Ascending aorta (tissue), 2 donors: Measurements from ENCODE around the gene TP53I11. TPM values are rescaled to one million over a fixed set of nuclear protein-coding genes. Genes with fewer than 3 reads are reported as not detected.

ENCODE experiments used
- DNase-seq, 2 donors: peaks; one replicate each; pipeline ENCODE4 v3.0.0-alpha.2; 2019; ENCODE audit warnings: low spot score in 2 of 2
- H3K27ac ChIP-seq, 2 donors: fragments of 200-600 bp; sonication (generic); one replicate each; pipeline ENCODE4 v1.5.1; 2016 to 2017; ENCODE audit warnings: mild to moderate bottlenecking in 1 of 2
- H3K27me3 ChIP-seq: fragments of 200-600 bp; sonication (generic); one replicate; pipeline ENCODE4 v1.5.1; 2017
- H3K36me3 ChIP-seq, 2 donors: fragments of 200-600 bp; sonication (generic); one replicate each; pipeline ENCODE4 v1.5.1; 2016
- H3K4me1 ChIP-seq, 2 donors: fragments of 200-600 bp; sonication (generic); one replicate each; pipeline ENCODE4 v1.5.1; 2016 to 2017; ENCODE audit warnings: mild to moderate bottlenecking in 1 of 2
- H3K4me3 ChIP-seq, 2 donors: fragments of 200-600 bp; sonication (generic); one replicate each; pipeline ENCODE4 v1.5.1; 2016 to 2017; ENCODE audit warnings: mild to moderate bottlenecking in 1 of 2
- H3K9me3 ChIP-seq, 2 donors: fragments of 200-600 bp; sonication (generic); one replicate each; pipeline ENCODE4 v1.5.1; 2016
- intact Hi-C: fragments of 100-400 bp; cut with DNase I; formaldehyde crosslinking; loops from one replicate; pipeline ENCODE4 v1.15.1; 2023
- total RNA-seq: library from RNA; depleted of rRNA; stranded (reverse); fragments of >200 nt; gene quantifications from one replicate; pipeline ENCODE4 v1.1.0, GENCODE V29; 2016
- TF ChIP-seq, protein P1 (sequence below), 3 experiments: fragments of 200-600 bp in 2 of 3; fragments of 450-650 bp in 1 of 3; sonication (generic) in 2 of 3; IDR thresholded peaks; one replicate each; pipeline ENCODE4 v1.5.1; 2016 to 2019; ENCODE audit warnings: antibody characterized with exemption in 3 of 3, mild to moderate bottlenecking in 1 of 3, moderate library complexity in 1 of 3

Gene TP53I11
- total RNA-seq, 1 donor from 2014 or later: 266 TPM

GRCh38 chr11:44926036-44926435 lies 24.6 kb downstream of the TP53I11 start:
- TF ChIP-seq, protein P1, sequence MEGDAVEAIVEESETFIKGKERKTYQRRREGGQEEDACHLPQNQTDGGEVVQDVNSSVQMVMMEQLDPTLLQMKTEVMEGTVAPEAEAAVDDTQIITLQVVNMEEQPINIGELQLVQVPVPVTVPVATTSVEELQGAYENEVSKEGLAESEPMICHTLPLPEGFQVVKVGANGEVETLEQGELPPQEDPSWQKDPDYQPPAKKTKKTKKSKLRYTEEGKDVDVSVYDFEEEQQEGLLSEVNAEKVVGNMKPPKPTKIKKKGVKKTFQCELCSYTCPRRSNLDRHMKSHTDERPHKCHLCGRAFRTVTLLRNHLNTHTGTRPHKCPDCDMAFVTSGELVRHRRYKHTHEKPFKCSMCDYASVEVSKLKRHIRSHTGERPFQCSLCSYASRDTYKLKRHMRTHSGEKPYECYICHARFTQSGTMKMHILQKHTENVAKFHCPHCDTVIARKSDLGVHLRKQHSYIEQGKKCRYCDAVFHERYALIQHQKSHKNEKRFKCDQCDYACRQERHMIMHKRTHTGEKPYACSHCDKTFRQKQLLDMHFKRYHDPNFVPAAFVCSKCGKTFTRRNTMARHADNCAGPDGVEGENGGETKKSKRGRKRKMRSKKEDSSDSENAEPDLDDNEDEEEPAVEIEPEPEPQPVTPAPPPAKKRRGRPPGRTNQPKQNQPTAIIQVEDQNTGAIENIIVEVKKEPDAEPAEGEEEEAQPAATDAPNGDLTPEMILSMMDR (IDR thresholded peaks at IDR 0.05): no peak
- Histone ChIP-seq H3K4me1 (no peaks in the 10 kb centered on the region), H3K27ac (no peak overlapping the region), H3K27me3 (no peaks in the 10 kb centered on the region), H3K9me3 (no peaks in the 10 kb centered on the region), H3K36me3 (no peaks in the 10 kb centered on the region), H3K4me3 (no peak overlapping the region)
- intact Hi-C loops: no loop called here
- DNase-seq: no peak

GRCh38 chr11:44923806-44924205 lies 26.9 kb downstream of the TP53I11 start:
- Histone ChIP-seq H3K4me1 (no peaks in the 10 kb centered on the region), H3K27ac (no peak overlapping the region), H3K36me3 (no peaks in the 10 kb centered on the region), H3K4me3 (no peak overlapping the region), H3K27me3 (no peaks in the 10 kb centered on the region), H3K9me3 (no peaks in the 10 kb centered on the region)
- intact Hi-C loops: no loop called here
- no peak for DNase-seq
- TF ChIP-seq, protein P1 (IDR thresholded peaks at IDR 0.05): no peak

DNA sequence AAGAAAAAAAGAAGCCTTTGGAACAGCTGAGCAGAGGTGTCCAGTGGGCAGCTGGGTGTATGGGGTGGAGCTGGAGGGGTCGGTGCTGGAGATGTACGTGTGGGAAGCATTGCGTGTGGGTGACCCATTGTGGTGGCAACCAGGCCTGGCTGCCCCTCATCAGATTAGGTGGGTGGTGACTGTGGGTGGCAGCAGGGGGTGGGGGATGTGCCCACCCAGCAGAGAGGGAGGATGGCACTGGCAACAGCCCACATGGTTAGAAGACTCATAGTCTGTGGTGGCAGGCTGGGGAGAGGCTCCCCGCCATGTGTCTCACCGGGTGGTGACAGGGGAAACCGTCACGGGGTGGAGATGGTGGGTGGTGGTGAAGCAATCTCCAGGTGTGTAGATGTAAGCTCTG lies 27.6 kb downstream of the TP53I11 start:
- no peaks in the 10 kb centered on the region for H3K9me3 ChIP-seq
- intact Hi-C loops: no loop called here

GRCh38 chr11:44920451-44920850 lies 30.2 kb downstream of the TP53I11 start:
- Histone ChIP-seq H3K27me3 (no peaks in the 10 kb centered on the region), H3K36me3 (no peaks in the 10 kb centered on the region), H3K4me3 (no peak overlapping the region), H3K4me1 (no peaks in the 10 kb centered on the region), H3K27ac (no peak overlapping the region), H3K9me3 (no peaks in the 10 kb centered on the region)
- TF ChIP-seq, protein P1 (IDR thresholded peaks at IDR 0.05): no peak
- intact Hi-C loops: no loop called here
- no peak for DNase-seq

More for the DNA sequence above, 27.6 kb downstream of the TP53I11 start:
- DNase-seq: no peak
- Histone ChIP-seq H3K27ac (no peak overlapping the region), H3K36me3 (no peaks in the 10 kb centered on the region), H3K4me1 (no peaks in the 10 kb centered on the region), H3K4me3 (no peak overlapping the region), H3K27me3 (no peaks in the 10 kb centered on the region)
- TF ChIP-seq, protein P1 (IDR thresholded peaks at IDR 0.05): no peak

- H3K4me1 ChIP-seq: no peaks in the 10 kb centered on the region
- TF ChIP-seq, protein P1 (IDR thresholded peaks at IDR 0.05): no peak
- intact Hi-C loops: no loop called here
Observed at GRCh38 chr11:44917741-44918140, 32.9 kb downstream of the TP53I11 start.

DNA sequence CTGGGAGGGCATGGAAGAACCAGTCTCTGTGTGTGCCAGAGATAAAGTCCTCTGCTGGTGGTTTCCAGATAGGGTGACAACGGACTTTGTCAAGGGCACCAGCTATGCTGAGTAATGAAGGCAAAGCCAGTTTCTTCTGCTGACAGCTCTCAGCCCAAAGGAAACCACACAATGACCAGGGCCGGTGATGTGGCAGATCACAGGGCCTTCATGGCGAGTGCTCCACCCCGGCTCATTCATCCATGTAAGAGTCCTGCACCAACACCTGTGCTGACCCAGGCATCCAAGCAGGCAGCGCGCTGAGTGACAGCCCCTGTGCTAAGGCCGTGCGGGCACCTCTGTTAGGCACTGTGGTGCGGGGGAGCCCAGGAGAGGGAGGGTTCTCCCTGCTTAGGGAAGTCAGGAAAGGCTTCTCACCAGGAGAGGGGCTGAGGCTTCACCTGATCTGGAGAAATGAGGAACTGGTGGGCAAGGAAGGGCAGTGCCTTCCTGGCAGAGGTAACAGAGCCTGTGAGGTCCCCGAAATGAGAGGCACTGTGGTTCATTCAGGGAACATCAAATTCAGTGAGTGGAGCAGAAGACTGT lies 33.8 kb downstream of the TP53I11 start:
- Histone ChIP-seq H3K27ac (no peak overlapping the region), H3K9me3 (no peaks in the 10 kb centered on the region), H3K4me3 (no peak overlapping the region), H3K27me3 (no peaks in the 10 kb centered on the region), H3K4me1 (no peaks in the 10 kb centered on the region), H3K36me3 (no peaks in the 10 kb centered on the region)
- intact Hi-C loops: no loop called here
- TF ChIP-seq, protein P1 (IDR thresholded peaks at IDR 0.05): no peak
- DNase-seq: no peak

More at GRCh38 chr11:44917741-44918140, 32.9 kb downstream of the TP53I11 start:
- no peak for DNase-seq
- Histone ChIP-seq H3K4me3 (no peak overlapping the region), H3K27me3 (no peaks in the 10 kb centered on the region), H3K27ac (no peak overlapping the region), H3K36me3 (no peaks in the 10 kb centered on the region), H3K9me3 (no peaks in the 10 kb centered on the region)
